ENCODE data around the gene GIGYF2. TPM values are rescaled to one million over a fixed set of nuclear protein-coding genes. Genes with fewer than 3 reads are reported as not detected.

GIGYF2 gene
- total and polyA plus RNA-seq, 8 donors, result 7.1 to 158 (median 75.0) TPM

- intact Hi-C loops (cut with DNase I; ENCODE audit: low total_unique reads), result no loop called here
Observed at GRCh38 chr2:232693344-232693743, 3.8 kb upstream of the GIGYF2 start.

GRCh38 chr2:232696609-232697058, 497 bp upstream of the GIGYF2 start:
- 47 to 60% (median 51%) methylated on average over 8 to 10 of the region's 10 CpGs for whole genome bisulfite sequencing, 5 donors
- Histone ChIP-seq H3K27ac (peak overlapping the region; percentile 93 to 99 (median 96)), H3K4me3 (peak overlapping the region; percentile 85 to 96 (median 94)), H3K27me3 (no peaks in the 10 kb centered on the region), H3K9me3 (no peaks in the 10 kb centered on the region), H3K36me3 (peaks cover 0 to 4% (median 0%) of the 10 kb centered on the region in 4 donors), H3K4me1 (peaks cover 25 to 47% (median 39%) of the 10 kb centered on the region in 4 donors)
- no peak for TF ChIP-seq POLR2A (IDR thresholded peaks at IDR 0.05)
- TF ChIP-seq POLR2AphosphoS5 (IDR thresholded peaks at IDR 0.05), result no peak
- no peak for TF ChIP-seq EP300 (IDR thresholded peaks at IDR 0.05)
- TF ChIP-seq CTCF (IDR thresholded peaks at IDR 0.05), result no peak
- DNase-seq, result no peak
- intact Hi-C loops (cut with DNase I; ENCODE audit: low total_unique reads), result no loop called here

More at GRCh38 chr2:232693344-232693743, 3.8 kb upstream of the GIGYF2 start:
- no peak for DNase-seq
- Histone ChIP-seq H3K4me3 (no peak overlapping the region), H3K27ac (no peak overlapping the region), H3K9me3 (no peaks in the 10 kb centered on the region), H3K4me1 (peaks cover 1 to 19% (median 9%) of the 10 kb centered on the region in 4 donors), H3K36me3 (no peaks in the 10 kb centered on the region), H3K27me3 (no peaks in the 10 kb centered on the region)
- TF ChIP-seq CTCF (IDR thresholded peaks at IDR 0.05) (no peak), POLR2AphosphoS5 (IDR thresholded peaks at IDR 0.05) (no peak), POLR2A (IDR thresholded peaks at IDR 0.05) (no peak), EP300 (IDR thresholded peaks at IDR 0.05) (no peak)
- 84 to 89% (median 88%) methylated on average over 4 of the region's 4 CpGs for WGBS, 5 donors

- Histone ChIP-seq H3K9me3 (no peaks in the 10 kb centered on the region), H3K27me3 (no peaks in the 10 kb centered on the region), H3K4me1 (peaks cover 25 to 59% (median 47%) of the 10 kb centered on the region in 4 donors), H3K4me3 (peak overlapping the region; percentile 85 to 96 (median 94)), H3K27ac (peak overlapping the region; percentile 93 to 99 (median 96)), H3K36me3 (peaks cover 0 to 15% (median 2%) of the 10 kb centered on the region in 4 donors)
- intact Hi-C loops (cut with DNase I; ENCODE audit: low total_unique reads), result no loop called here
- TF ChIP-seq EP300 (IDR thresholded peaks at IDR 0.05) (no peak), POLR2AphosphoS5 (IDR thresholded peaks at IDR 0.05) (peak in 1 of 3 donors; percentile 3)
- DNase-seq, result no peak
- 0 to 4% (median 0%) methylated on average over 3 to 11 of the region's 11 CpGs for WGBS, 5 donors
Observed at GRCh38 chr2:232697807-232698110, 628 bp downstream of the GIGYF2 start.

- Histone ChIP-seq H3K27me3 (no peaks in the 10 kb centered on the region), H3K9me3 (no peaks in the 10 kb centered on the region), H3K36me3 (peaks cover 0 to 21% (median 8%) of the 10 kb centered on the region in 4 donors), H3K27ac (peak overlapping the region in 2 of 5 donors; percentile 93 to 95), H3K4me3 (peak overlapping the region; percentile 85 to 96 (median 94)), H3K4me1 (peaks cover 25 to 62% (median 48%) of the 10 kb centered on the region in 4 donors)
- WGBS, 5 donors, result 40 to 49% (median 46%) methylated on average over 4 of the region's 4 CpGs
- DNase-seq, result no peak
- intact Hi-C loops (cut with DNase I; ENCODE audit: low total_unique reads), result no loop called here
- TF ChIP-seq CTCF (IDR thresholded peaks at IDR 0.05) (no peak), POLR2A (IDR thresholded peaks at IDR 0.05) (no peak), EP300 (IDR thresholded peaks at IDR 0.05) (no peak), POLR2AphosphoS5 (IDR thresholded peaks at IDR 0.05) (no peak)
Observed at GRCh38 chr2:232698556-232699091, 1.5 kb downstream of the GIGYF2 start.

- H3K27ac ChIP-seq, result no peak overlapping the region
- H3K36me3 ChIP-seq, result peaks cover 2 to 25% (median 13%) of the 10 kb centered on the region in 4 donors
- H3K4me1 ChIP-seq, result peaks cover 25 to 62% (median 48%) of the 10 kb centered on the region in 4 donors
- peak in 1 of 2 donors; percentile 10 for DNase-seq
- H3K27me3 ChIP-seq, result no peaks in the 10 kb centered on the region
- 47 to 79% (median 59%) methylated on average over 2 of the region's 2 CpGs for WGBS, 5 donors
- intact Hi-C loops (cut with DNase I; ENCODE audit: low total_unique reads), result no loop called here
- TF ChIP-seq POLR2AphosphoS5 (IDR thresholded peaks at IDR 0.05), result no peak
- TF ChIP-seq EP300 (IDR thresholded peaks at IDR 0.05), result no peak
- TF ChIP-seq POLR2A (IDR thresholded peaks at IDR 0.05), result no peak
- no peak for TF ChIP-seq CTCF (IDR thresholded peaks at IDR 0.05)
- H3K4me3 ChIP-seq, result peak overlapping the region in 3 of 4 donors; percentile 12 to 96 (median 94)
- no peaks in the 10 kb centered on the region for H3K9me3 ChIP-seq
Observed at GRCh38 chr2:232699110-232699509, 2.0 kb downstream of the GIGYF2 start.
